Neural crest cell (in vitro differentiated cells): ENCODE measurements around the gene PLEKHO2. TPM values are rescaled to one million over a fixed set of nuclear protein-coding genes. Genes with fewer than 3 reads are reported as not detected.

Experiments
- DNase-seq: peaks from one replicate; pipeline ENCODE4 v3.0.0; 2021; ENCODE audit warnings: low read depth, mixed read lengths, low spot score
- H3K27ac Mint-ChIP-seq: one replicate; pipeline ENCODE4 v1.8.0; 2021; ENCODE audit warnings: mild to moderate bottlenecking, mixed read lengths; ENCODE audit not compliant: unreplicated experiment
- H3K27me3 Mint-ChIP-seq: 2 replicates; pipeline ENCODE4 v1.8.0; 2021; ENCODE audit warnings: low read depth, mild to moderate bottlenecking, mixed read lengths
- H3K36me3 Mint-ChIP-seq: 2 replicates; pipeline ENCODE4 v1.8.0; 2021; ENCODE audit warnings: low read depth, mild to moderate bottlenecking, mixed read lengths
- H3K4me1 Mint-ChIP-seq: 2 replicates; pipeline ENCODE4 v1.8.0; 2021; ENCODE audit warnings: mixed read lengths
- H3K4me3 Mint-ChIP-seq: one replicate; pipeline ENCODE4 v1.8.0; 2021; ENCODE audit warnings: mild to moderate bottlenecking, mixed read lengths
- H3K9me3 Mint-ChIP-seq: 2 replicates; pipeline ENCODE4 v1.8.0; 2021; ENCODE audit warnings: mixed read lengths
- CTCF ChIP-seq: fragments of 200-600 bp; sonication (generic); conservative IDR thresholded peaks from 2 replicates; pipeline ENCODE4 v1.5.0; 2021; ENCODE audit warnings: antibody characterized with exemption, mild to moderate bottlenecking
- total RNA-seq: library from RNA; stranded (reverse); gene quantifications from 2 replicates; pipeline ENCODE4 v1.2.1, GENCODE V29; 2021

PLEKHO2 gene
- total RNA-seq, 1 donor from 2014 or later: 18.2 TPM

- peak overlapping the region; percentile 36 for H3K27ac Mint-ChIP-seq
- peak overlapping the region; percentile 42 for H3K4me3 Mint-ChIP-seq
- H3K9me3 Mint-ChIP-seq: no peaks in the 10 kb centered on the region
- no peak for TF ChIP-seq CTCF
- H3K4me1 Mint-ChIP-seq: peaks cover 19% of the 10 kb centered on the region
- H3K36me3 Mint-ChIP-seq: peaks cover 7% of the 10 kb centered on the region
- H3K27me3 Mint-ChIP-seq: no peaks in the 10 kb centered on the region
- no peak for DNase-seq
Observed at GRCh38 chr15:64865998-64866520, 24.3 kb downstream of the PLEKHO2 start.

- Mint-ChIP-seq H3K9me3 (no peaks in the 10 kb centered on the region), H3K27ac (no peak overlapping the region), H3K36me3 (peaks cover 7% of the 10 kb centered on the region), H3K4me1 (peaks cover 16% of the 10 kb centered on the region), H3K4me3 (no peak overlapping the region), H3K27me3 (no peaks in the 10 kb centered on the region)
- no peak for TF ChIP-seq CTCF
- DNase-seq: no peak
Observed at GRCh38 chr15:64869501-64869900, 27.8 kb downstream of the PLEKHO2 start.

- H3K9me3 Mint-ChIP-seq: no peaks in the 10 kb centered on the region
- peaks cover 7% of the 10 kb centered on the region for H3K36me3 Mint-ChIP-seq
- H3K27ac Mint-ChIP-seq: no peak overlapping the region
- H3K27me3 Mint-ChIP-seq: no peaks in the 10 kb centered on the region
- TF ChIP-seq CTCF: no peak
- H3K4me1 Mint-ChIP-seq: peaks cover 20% of the 10 kb centered on the region
- DNase-seq: no peak
- H3K4me3 Mint-ChIP-seq: no peak overlapping the region
Observed at GRCh38 chr15:64870353-64870752, 28.6 kb downstream of the PLEKHO2 start.

GRCh38 chr15:64875641-64876223, 34.0 kb downstream of the PLEKHO2 start:
- H3K27ac Mint-ChIP-seq: no peak overlapping the region
- no peak overlapping the region for H3K4me3 Mint-ChIP-seq
- H3K27me3 Mint-ChIP-seq: no peaks in the 10 kb centered on the region
- no peak for TF ChIP-seq CTCF
- no peak for DNase-seq
- no peaks in the 10 kb centered on the region for H3K9me3 Mint-ChIP-seq
- no peaks in the 10 kb centered on the region for H3K36me3 Mint-ChIP-seq
- peaks cover 4% of the 10 kb centered on the region for H3K4me1 Mint-ChIP-seq

- no peaks in the 10 kb centered on the region for H3K36me3 Mint-ChIP-seq
- H3K27me3 Mint-ChIP-seq: no peaks in the 10 kb centered on the region
- peaks cover 4% of the 10 kb centered on the region for H3K4me1 Mint-ChIP-seq
- TF ChIP-seq CTCF: no peak
- no peak for DNase-seq
- no peaks in the 10 kb centered on the region for H3K9me3 Mint-ChIP-seq
- H3K27ac Mint-ChIP-seq: peak overlapping the region; percentile 67
- H3K4me3 Mint-ChIP-seq: no peak overlapping the region
Observed at GRCh38 chr15:64877435-64877834, 35.7 kb downstream of the PLEKHO2 start.
